GM12873 (cell line): ENCODE results near the gene DPY19L3.

ENCODE experiments used
- CTCF ChIP-seq: IDR thresholded peaks from 2 replicates; pipeline ENCODE4 v1.5.1; 2012; ENCODE audit warnings: low read depth, mild to moderate bottlenecking, moderate library complexity, low read length, control low read depth; ENCODE audit not compliant: insufficient read depth; ENCODE audit errors: missing control alignments

The DPY19L3 gene

GRCh38 chr19:32401992-32402391 lies 3.6 kb upstream of the DPY19L3 start:
- no peak for TF ChIP-seq CTCF

- TF ChIP-seq CTCF, result no peak
Observed at GRCh38 chr19:32403291-32403995, 2.1 kb upstream of the DPY19L3 start.

- no peak for TF ChIP-seq CTCF
Observed at GRCh38 chr19:32404213-32404932, 1.2 kb upstream of the DPY19L3 start.

- no peak for TF ChIP-seq CTCF
Observed at GRCh38 chr19:32404933-32405430, 588 bp upstream of the DPY19L3 start.

- no peak for TF ChIP-seq CTCF
Observed at GRCh38 chr19:32406161-32407003, 812 bp downstream of the DPY19L3 start.

- no peak for TF ChIP-seq CTCF
Observed at GRCh38 chr19:32407004-32407992, 1.7 kb downstream of the DPY19L3 start.
